H9 (cell line): ENCODE results near the gene SLC6A18. TPM values are rescaled to one million over a fixed set of nuclear protein-coding genes. Genes with fewer than 3 reads are reported as not detected.
A peak's percentile ranks its signal among the peaks of the same experiment; 100 is the strongest.

Experiments used
- DNase-seq: peaks from one replicate; pipeline ENCODE4 v3.0.0-alpha.2; 2017
- H2AFZ ChIP-seq: one replicate; pipeline ENCODE4 v1.6.1; 2013; ENCODE audit warnings: mild to moderate bottlenecking, low read length, control low read depth, moderate library complexity
- H2AK5ac ChIP-seq: 2 replicates; pipeline ENCODE4 v1.6.1; 2013; ENCODE audit warnings: low read length, control low read depth, mixed read lengths; ENCODE audit not compliant: insufficient read length
- H2BK120ac ChIP-seq: one replicate; pipeline ENCODE4 v1.6.1; 2013; ENCODE audit warnings: low read depth, mild to moderate bottlenecking, low read length, control low read depth, inconsistent platforms; ENCODE audit not compliant: poor library complexity, severe bottlenecking
- H2BK12ac ChIP-seq: 2 replicates; pipeline ENCODE4 v1.6.1; 2013; ENCODE audit warnings: low read length, control low read depth, mixed read lengths, low read depth; ENCODE audit not compliant: insufficient read length
- H2BK15ac ChIP-seq: 2 replicates; pipeline ENCODE4 v1.6.1; 2013; ENCODE audit warnings: low read depth, low read length, control low read depth
- H2BK20ac ChIP-seq: one replicate; pipeline ENCODE4 v1.6.1; 2013; ENCODE audit warnings: low read depth, mild to moderate bottlenecking, low read length, control low read depth, inconsistent platforms; ENCODE audit not compliant: poor library complexity, severe bottlenecking
- H2BK5ac ChIP-seq: 2 replicates; pipeline ENCODE4 v1.6.1; 2013; ENCODE audit warnings: low read length, control low read depth, mixed read lengths; ENCODE audit not compliant: insufficient read length
- H3K14ac ChIP-seq: 2 replicates; pipeline ENCODE4 v1.6.1; 2013; ENCODE audit warnings: low read length, control low read depth; ENCODE audit not compliant: insufficient read depth
- H3K18ac ChIP-seq: 2 replicates; pipeline ENCODE4 v1.6.1; 2013; ENCODE audit warnings: low read depth, mild to moderate bottlenecking, mixed read lengths, low read length, control low read depth; ENCODE audit not compliant: insufficient read length
- H3K23ac ChIP-seq: 2 replicates; pipeline ENCODE4 v1.6.1; 2013; ENCODE audit warnings: low read length, control low read depth, mixed read lengths, low read depth; ENCODE audit not compliant: insufficient read length
- H3K23me2 ChIP-seq: 2 replicates; pipeline ENCODE4 v1.6.1; 2013; ENCODE audit warnings: low read depth, mild to moderate bottlenecking, mixed read lengths, low read length, control low read depth; ENCODE audit not compliant: insufficient read length, poor library complexity, severe bottlenecking
- H3K27ac ChIP-seq: 2 replicates; pipeline ENCODE4 v1.5.1; 2013; ENCODE audit warnings: low read length, control low read depth, mixed read lengths, low read depth; ENCODE audit not compliant: insufficient read length
- H3K27me3 ChIP-seq: 2 replicates; pipeline ENCODE4 v1.6.1; 2013; ENCODE audit warnings: low read length, control low read depth, inconsistent platforms; ENCODE audit not compliant: insufficient read depth
- H3K4ac ChIP-seq: 2 replicates; pipeline ENCODE4 v1.6.1; 2013; ENCODE audit warnings: low read depth, mild to moderate bottlenecking, control low read depth, inconsistent platforms, low read length, moderate library complexity
- H3K4me1 ChIP-seq: 2 replicates; pipeline ENCODE4 v1.6.1; 2013; ENCODE audit warnings: low read length, control low read depth, inconsistent platforms; ENCODE audit not compliant: insufficient read depth
- H3K4me2 ChIP-seq: 2 replicates; pipeline ENCODE4 v1.6.1; 2013; ENCODE audit warnings: low read length, control low read depth, mixed read lengths; ENCODE audit not compliant: insufficient read length, insufficient read depth
- H3K56ac ChIP-seq: 2 replicates; pipeline ENCODE4 v1.6.1; 2013; ENCODE audit warnings: low read depth, mild to moderate bottlenecking, mixed read lengths, low read length, control low read depth; ENCODE audit not compliant: insufficient read length
- H3K79me1 ChIP-seq: 2 replicates; pipeline ENCODE4 v1.6.1; 2013; ENCODE audit warnings: low read depth, mild to moderate bottlenecking, moderate library complexity, low read length, control low read depth, inconsistent platforms; ENCODE audit not compliant: insufficient read depth, poor library complexity, severe bottlenecking
- H3K79me2 ChIP-seq: 2 replicates; pipeline ENCODE4 v1.6.1; 2013; ENCODE audit warnings: low read length, control low read depth, inconsistent platforms; ENCODE audit not compliant: insufficient read depth
- H3K9ac ChIP-seq: 2 replicates; pipeline ENCODE4 v1.6.1; 2013; ENCODE audit warnings: low read length, control low read depth, mixed read lengths; ENCODE audit not compliant: insufficient read length; ENCODE audit errors: extremely low read depth
- H3K9me3 ChIP-seq: one replicate; pipeline ENCODE4 v1.6.1; 2013; ENCODE audit warnings: low read depth, low read length, inconsistent platforms; ENCODE audit not compliant: control insufficient read depth
- H3T11ph ChIP-seq: one replicate; pipeline ENCODE4 v1.6.1; 2013; ENCODE audit warnings: mild to moderate bottlenecking, low read length, control low read depth, inconsistent platforms
- H4K20me1 ChIP-seq: one replicate; pipeline ENCODE4 v1.6.1; 2013; ENCODE audit not compliant: control insufficient read depth, insufficient read length, insufficient read depth
- H4K5ac ChIP-seq: 2 replicates; pipeline ENCODE4 v1.6.1; 2013; ENCODE audit warnings: low read depth, mild to moderate bottlenecking, mixed read lengths, low read length, control low read depth; ENCODE audit not compliant: insufficient read length
- H4K8ac ChIP-seq: replicated peaks from 2 replicates; pipeline ENCODE4 v1.6.1; 2013; ENCODE audit warnings: low read length, control low read depth, mixed read lengths, low read depth; ENCODE audit not compliant: insufficient read length
- H4K91ac ChIP-seq: 2 replicates; pipeline ENCODE4 v1.6.1; 2013; ENCODE audit warnings: low read depth, mild to moderate bottlenecking, moderate library complexity, mixed read lengths, low read length, control low read depth; ENCODE audit not compliant: insufficient read length
- H3K27ac Mint-ChIP-seq, 3 experiments: 2 replicates in 2 of 3; 3 replicates in 1 of 3; pipeline ENCODE4 v1.8.0; 2020 to 2021; ENCODE audit warnings: mixed read lengths in 3 of 3, mild to moderate bottlenecking in 1 of 3, moderate library complexity in 1 of 3
- H3K27me3 Mint-ChIP-seq: 2 replicates; pipeline ENCODE4 v1.8.0; 2021; ENCODE audit warnings: low read depth, mild to moderate bottlenecking, moderate library complexity, mixed read lengths
- H3K36me3 Mint-ChIP-seq, 3 experiments: 2 replicates in 2 of 3; 3 replicates in 1 of 3; pipeline ENCODE4 v1.8.0; 2020 to 2021; ENCODE audit warnings: low read depth in 3 of 3, mixed read lengths in 3 of 3; ENCODE audit not compliant: insufficient read depth in 1 of 3
- H3K4me1 Mint-ChIP-seq, 2 experiments: 2 replicates each; pipeline ENCODE4 v1.8.0; 2020; ENCODE audit warnings: mixed read lengths in 2 of 2
- H3K4me3 Mint-ChIP-seq, 2 experiments: 2 replicates in 1 of 2; 3 replicates in 1 of 2; pipeline ENCODE4 v1.8.0; 2020 to 2021; ENCODE audit warnings: mild to moderate bottlenecking in 2 of 2, mixed read lengths in 2 of 2, moderate library complexity in 1 of 2
- H3K9me3 Mint-ChIP-seq, 2 experiments: 2 replicates in 1 of 2; 3 replicates in 1 of 2; pipeline ENCODE4 v1.8.0; 2020; ENCODE audit warnings: mild to moderate bottlenecking in 2 of 2, mixed read lengths in 2 of 2, moderate library complexity in 1 of 2
- WGBS: extraction: QIAGEN DNeasy Blood & Tissue Kit; methylation state at CpG from one replicate; pipeline ENCODE4 v1.1.7; 2013; ENCODE audit warnings: missing lambda C conversion rate, low lambda C conversion rate, mixed read lengths; ENCODE audit not compliant: insufficient read length; ENCODE audit errors: extremely low coverage; 5-methylcytosine and 5-hydroxymethylcytosine counted together
- total RNA-seq: library from RNA; stranded (reverse); gene quantifications from 2 replicates; pipeline ENCODE4 v1.2.1, GENCODE V29; 2021
- TF ChIP-seq, protein P1 (sequence below): fragments of 200-600 bp; sonication (generic); conservative IDR thresholded peaks from 3 replicates; pipeline ENCODE4 v1.8.0; 2021; ENCODE audit warnings: antibody characterized with exemption, mild to moderate bottlenecking

SLC6A18 gene
- total RNA-seq, 1 experiment from 2014 or later: not detected

DNA sequence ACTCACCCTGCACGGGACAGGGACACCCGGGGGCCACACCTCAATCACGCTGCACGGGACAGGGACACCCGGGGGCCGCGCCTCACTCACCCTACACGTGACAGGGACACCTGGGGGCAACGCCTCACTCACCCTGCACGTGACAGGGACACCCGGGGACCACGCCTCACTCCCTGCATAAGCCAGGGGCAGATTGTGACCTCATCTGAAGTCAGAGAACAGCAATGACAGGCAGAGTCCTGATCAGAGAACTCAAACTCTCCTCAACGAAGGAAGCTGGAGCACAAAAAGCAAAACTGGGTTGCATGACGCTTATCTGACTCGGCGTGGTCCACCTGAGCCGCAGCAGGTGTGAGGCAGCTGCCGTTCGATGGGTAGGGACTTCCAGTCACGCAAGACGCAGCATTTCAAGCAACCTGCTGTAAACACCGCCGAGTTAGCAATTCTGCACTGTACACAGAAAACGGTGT lies 66.5 kb downstream of the SLC6A18 start:
- Mint-ChIP-seq H3K4me1 (no peaks in the 10 kb centered on the region), H3K4me3 (peak overlapping the region in 1 of 2 experiments; percentile 22; a peak in 2 of 5 replicates), H3K27ac (no peak overlapping the region), H3K9me3 (no peaks in the 10 kb centered on the region), H3K36me3 (peaks cover 10 to 24% (median 18%) of the 10 kb centered on the region in 3 experiments), H3K27me3 (peaks cover 8% of the 10 kb centered on the region)
- Histone ChIP-seq H3K9me3 (no peaks in the 10 kb centered on the region), H3K4me1 (no peaks in the 10 kb centered on the region), H3K79me2 (no peaks in the 10 kb centered on the region; the same call in 1 of the 2 replicates), H2BK12ac (no peak overlapping the region), H2BK120ac (no peak overlapping the region), H2BK20ac (no peak overlapping the region), H2BK5ac (no peak overlapping the region), H2AFZ (no peak overlapping the region), H3K23me2 (peaks cover 12% of the 10 kb centered on the region), H3K23ac (no peak overlapping the region), H3K14ac (no peak overlapping the region; the same call in 1 of the 2 replicates), H3T11ph (no peak overlapping the region), H4K91ac (no peak overlapping the region), H3K79me1 (peaks cover 2% of the 10 kb centered on the region), H3K27me3 (no peaks in the 10 kb centered on the region), H4K8ac (no peak overlapping the region), H4K5ac (no peak overlapping the region), H3K9ac (no peak overlapping the region), H3K4me2 (no peak overlapping the region), H3K56ac (no peak overlapping the region), H2AK5ac (no peak overlapping the region), H4K20me1 (no peaks in the 10 kb centered on the region), H3K27ac (no peak overlapping the region), H3K4ac (no peak overlapping the region), H2BK15ac (no peak overlapping the region), H3K18ac (no peak overlapping the region)
- DNase-seq: peak; percentile 20
- TF ChIP-seq, protein P1, sequence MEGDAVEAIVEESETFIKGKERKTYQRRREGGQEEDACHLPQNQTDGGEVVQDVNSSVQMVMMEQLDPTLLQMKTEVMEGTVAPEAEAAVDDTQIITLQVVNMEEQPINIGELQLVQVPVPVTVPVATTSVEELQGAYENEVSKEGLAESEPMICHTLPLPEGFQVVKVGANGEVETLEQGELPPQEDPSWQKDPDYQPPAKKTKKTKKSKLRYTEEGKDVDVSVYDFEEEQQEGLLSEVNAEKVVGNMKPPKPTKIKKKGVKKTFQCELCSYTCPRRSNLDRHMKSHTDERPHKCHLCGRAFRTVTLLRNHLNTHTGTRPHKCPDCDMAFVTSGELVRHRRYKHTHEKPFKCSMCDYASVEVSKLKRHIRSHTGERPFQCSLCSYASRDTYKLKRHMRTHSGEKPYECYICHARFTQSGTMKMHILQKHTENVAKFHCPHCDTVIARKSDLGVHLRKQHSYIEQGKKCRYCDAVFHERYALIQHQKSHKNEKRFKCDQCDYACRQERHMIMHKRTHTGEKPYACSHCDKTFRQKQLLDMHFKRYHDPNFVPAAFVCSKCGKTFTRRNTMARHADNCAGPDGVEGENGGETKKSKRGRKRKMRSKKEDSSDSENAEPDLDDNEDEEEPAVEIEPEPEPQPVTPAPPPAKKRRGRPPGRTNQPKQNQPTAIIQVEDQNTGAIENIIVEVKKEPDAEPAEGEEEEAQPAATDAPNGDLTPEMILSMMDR: no peak
- WGBS: no CpG with 5 or more reads among the region's 24 CpGs
